Vagina (tissue), 2 donors: ENCODE results near the gene TMEM203. TPM values are rescaled to one million over a fixed set of nuclear protein-coding genes. Genes with fewer than 3 reads are reported as not detected.

Experiments
- DNase-seq, 2 donors: peaks; one replicate each; pipeline ENCODE4 v3.0.0-alpha.2; 2017; ENCODE audit errors: extremely low spot score in 2 of 2
- H3K27ac ChIP-seq: fragments of 200-600 bp; sonication (generic); one replicate; pipeline ENCODE4 v1.5.1; 2019
- H3K27me3 ChIP-seq: fragments of 200-600 bp; sonication (generic); one replicate; pipeline ENCODE4 v1.5.1; 2019
- H3K36me3 ChIP-seq, 2 donors: fragments of 200-600 bp; sonication (generic); one replicate each; pipeline ENCODE4 v1.5.1; 2017 to 2019
- H3K4me1 ChIP-seq: fragments of 200-600 bp; sonication (generic); one replicate; pipeline ENCODE4 v1.5.1; 2019
- H3K4me3 ChIP-seq, 2 donors: fragments of 200-600 bp; sonication (generic); 1 replicate in 1 of 2; 2 replicates in 1 of 2; pipeline ENCODE4 v1.5.1; 2016 to 2019
- H3K9me3 ChIP-seq: fragments of 200-600 bp; sonication (generic); one replicate; pipeline ENCODE4 v1.5.1; 2019
- POLR2A ChIP-seq, 2 donors: fragments of 450-650 bp; IDR thresholded peaks; one replicate each; pipeline ENCODE4 v1.6.1; 2017; ENCODE audit warnings: antibody characterized with exemption in 2 of 2, mild to moderate bottlenecking in 2 of 2, moderate library complexity in 2 of 2
- POLR2AphosphoS5 ChIP-seq, 2 donors: sonication (generic); formaldehyde crosslinking; IDR thresholded peaks; one replicate each; pipeline ENCODE4 v1.9.0; 2017; ENCODE audit warnings: antibody characterized with exemption in 2 of 2, mild to moderate bottlenecking in 2 of 2, low read depth in 1 of 2; ENCODE audit not compliant: insufficient read depth in 1 of 2
- intact Hi-C: fragments of 100-400 bp; cut with DNase I; formaldehyde crosslinking; loops from one replicate; pipeline ENCODE4 v1.15.1; 2023
- total RNA-seq: library from RNA; depleted of rRNA; stranded (reverse); fragments of >200 nt; gene quantifications from one replicate; pipeline ENCODE4 v1.2.3, GENCODE V29; 2016
- TF ChIP-seq, protein P1 (sequence below), 3 experiments: fragments of 450-650 bp in 2 of 3; fragments of 200-600 bp in 1 of 3; sonication (generic) in 1 of 3; IDR thresholded peaks; one replicate each; pipeline ENCODE4 v1.5.1; 2017 to 2019; ENCODE audit warnings: antibody characterized with exemption in 3 of 3, mild to moderate bottlenecking in 2 of 3, moderate library complexity in 2 of 3

The TMEM203 gene
- total RNA-seq: 24.6 TPM

DNA sequence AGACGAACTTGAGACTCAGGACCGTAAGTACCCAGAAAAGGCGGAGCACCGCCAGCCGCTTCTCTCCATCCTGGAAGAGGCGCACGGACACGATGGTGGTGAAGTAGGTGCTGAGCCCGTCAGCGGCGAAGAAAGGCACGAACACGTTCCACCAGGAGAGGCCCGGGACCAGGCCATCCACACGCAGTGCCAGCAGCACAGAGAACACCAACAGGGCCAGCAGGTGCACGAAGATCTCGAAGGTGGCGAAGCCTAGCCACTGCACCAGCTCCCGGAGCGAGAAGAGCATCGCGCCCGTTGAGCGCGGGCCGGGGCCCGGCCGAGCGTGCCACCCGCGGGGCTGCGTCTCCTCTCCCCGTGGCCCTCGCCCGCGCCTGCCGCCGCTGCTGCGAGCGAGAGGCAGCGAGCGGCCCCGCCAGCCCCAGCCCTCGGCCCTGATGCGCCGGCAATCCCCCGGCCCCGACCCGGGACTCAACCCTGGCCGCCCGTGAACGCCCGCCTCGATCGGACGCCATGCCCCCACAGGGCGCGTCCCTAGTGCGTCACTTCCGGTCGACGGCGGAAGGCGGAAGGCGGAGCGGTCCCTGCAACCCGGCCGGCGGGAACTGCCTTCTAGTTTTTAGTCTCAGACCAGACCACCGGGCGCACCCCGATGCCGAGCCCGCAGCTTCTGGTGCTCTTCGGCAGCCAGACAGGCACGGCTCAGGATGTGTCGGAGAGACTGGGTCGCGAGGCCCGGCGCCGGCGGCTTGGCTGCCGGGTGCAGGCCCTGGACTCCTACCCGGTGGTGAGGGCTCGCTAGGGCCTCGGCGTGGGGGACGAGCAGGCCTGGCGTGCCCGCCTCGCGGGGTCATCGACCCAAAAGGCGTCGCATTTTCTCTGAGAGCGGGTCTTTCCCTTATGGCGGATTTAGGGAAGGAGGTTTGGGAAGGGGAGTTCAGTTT is at the start of gene TMEM203, which contains the start of gene NDOR1:
Gene TMEM203 (minus strand): TSS at position 523 of the 944 bp plus-strand sequence. CDS start 234 bp downstream, at position 289.
Gene NDOR1 (plus strand): TSS at position 575 of the 944 bp plus-strand sequence. CDS start 78 bp downstream, at position 653.
- TF ChIP-seq, protein P1, sequence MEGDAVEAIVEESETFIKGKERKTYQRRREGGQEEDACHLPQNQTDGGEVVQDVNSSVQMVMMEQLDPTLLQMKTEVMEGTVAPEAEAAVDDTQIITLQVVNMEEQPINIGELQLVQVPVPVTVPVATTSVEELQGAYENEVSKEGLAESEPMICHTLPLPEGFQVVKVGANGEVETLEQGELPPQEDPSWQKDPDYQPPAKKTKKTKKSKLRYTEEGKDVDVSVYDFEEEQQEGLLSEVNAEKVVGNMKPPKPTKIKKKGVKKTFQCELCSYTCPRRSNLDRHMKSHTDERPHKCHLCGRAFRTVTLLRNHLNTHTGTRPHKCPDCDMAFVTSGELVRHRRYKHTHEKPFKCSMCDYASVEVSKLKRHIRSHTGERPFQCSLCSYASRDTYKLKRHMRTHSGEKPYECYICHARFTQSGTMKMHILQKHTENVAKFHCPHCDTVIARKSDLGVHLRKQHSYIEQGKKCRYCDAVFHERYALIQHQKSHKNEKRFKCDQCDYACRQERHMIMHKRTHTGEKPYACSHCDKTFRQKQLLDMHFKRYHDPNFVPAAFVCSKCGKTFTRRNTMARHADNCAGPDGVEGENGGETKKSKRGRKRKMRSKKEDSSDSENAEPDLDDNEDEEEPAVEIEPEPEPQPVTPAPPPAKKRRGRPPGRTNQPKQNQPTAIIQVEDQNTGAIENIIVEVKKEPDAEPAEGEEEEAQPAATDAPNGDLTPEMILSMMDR (IDR thresholded peaks at IDR 0.05): no peak
- TF ChIP-seq POLR2A (IDR thresholded peaks at IDR 0.05): peak in 1 of 2 donors; percentile 38
- TF ChIP-seq POLR2AphosphoS5 (IDR thresholded peaks at IDR 0.05; ENCODE audit: insufficient read depth in 1 of 2, low read depth in 1 of 2): peak; percentile 87 to 93
- peaks cover 54% of the 10 kb centered on the region for H3K4me1 ChIP-seq

DNA sequence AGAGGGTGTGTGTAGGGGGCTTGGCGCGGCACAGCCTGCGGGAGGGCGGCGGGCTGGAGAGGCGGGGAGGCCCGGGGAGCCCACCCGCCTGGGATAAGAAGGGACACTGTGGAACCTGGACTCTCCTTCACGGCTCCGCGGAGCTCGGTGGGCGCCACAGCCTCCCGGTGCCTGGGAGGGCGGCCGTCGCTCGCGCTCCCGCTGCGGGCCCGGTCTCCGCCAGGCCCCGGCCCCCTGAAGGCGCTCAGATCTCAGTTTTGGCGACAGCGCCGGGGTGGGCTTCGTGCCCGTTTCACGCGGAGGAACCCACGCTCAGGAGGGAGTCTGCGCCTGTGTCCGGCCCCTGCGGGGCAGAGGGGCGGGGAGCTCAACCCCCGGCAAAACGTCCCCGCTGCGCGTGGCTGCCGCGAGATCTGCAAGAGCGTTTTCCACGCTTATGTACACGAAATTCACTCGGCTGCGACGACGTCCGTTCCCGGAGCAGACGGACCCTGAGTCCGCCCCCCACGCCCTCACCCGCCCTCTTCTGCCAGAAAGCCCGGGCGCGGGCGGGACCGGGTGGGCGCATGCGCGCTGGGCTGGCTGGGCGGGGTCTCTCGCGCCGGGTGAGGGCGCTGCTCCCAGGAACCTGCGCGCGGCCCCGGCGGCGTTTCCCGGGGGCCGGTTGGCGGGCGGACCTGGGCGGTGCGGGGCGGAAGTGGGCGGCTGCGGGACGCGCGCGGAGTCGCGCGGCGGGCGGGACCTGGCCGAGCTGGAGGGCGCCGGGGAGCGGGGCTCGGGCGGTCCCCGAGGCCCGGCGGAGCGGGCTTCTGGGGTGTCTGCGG is 49.4 kb upstream of the TMEM203 start, which contains the start of gene NELFB:
Gene NELFB (plus strand): TSS at position 704 of the 824 bp plus-strand sequence.
- peak within 1 kb of the TSS; percentile 52 for H3K27ac ChIP-seq
- no peaks in the 10 kb centered on the region for H3K27me3 ChIP-seq
- H3K36me3 ChIP-seq: peaks cover 0 to 19% of the 10 kb centered on the region in 2 donors
- H3K4me3 ChIP-seq: peak within 1 kb of the TSS; percentile 78 to 88
- TF ChIP-seq POLR2AphosphoS5 (IDR thresholded peaks at IDR 0.05; ENCODE audit: insufficient read depth in 1 of 2, low read depth in 1 of 2) (peak in 1 of 2 donors; percentile 82), POLR2A (IDR thresholded peaks at IDR 0.05) (peak in 1 of 2 donors; percentile 36)
- TF ChIP-seq, protein P1 (IDR thresholded peaks at IDR 0.05): no peak
- no peak for DNase-seq
- intact Hi-C loops: no loop called here
- H3K4me1 ChIP-seq: peaks cover 27% of the 10 kb centered on the region
- no peaks in the 10 kb centered on the region for H3K9me3 ChIP-seq

More for the DNA sequence above, at the start of gene TMEM203, which contains the start of gene NDOR1:
- Histone ChIP-seq H3K9me3 (no peaks in the 10 kb centered on the region), H3K4me3 (peak within 1 kb of the TSS; percentile 76 to 96), H3K27ac (peak within 1 kb of the TSS; percentile 71), H3K36me3 (no peaks in the 10 kb centered on the region), H3K27me3 (no peaks in the 10 kb centered on the region)
- no peak for DNase-seq
- intact Hi-C loops: no loop called here

- Histone ChIP-seq H3K36me3 (peaks cover 0 to 14% of the 10 kb centered on the region in 2 donors), H3K4me3 (peak overlapping the region; percentile 78 to 88), H3K27ac (peak overlapping the region; percentile 25), H3K9me3 (no peaks in the 10 kb centered on the region), H3K4me1 (peaks cover 27% of the 10 kb centered on the region), H3K27me3 (no peaks in the 10 kb centered on the region)
- no peak for DNase-seq
- intact Hi-C loops: no loop called here
- TF ChIP-seq POLR2AphosphoS5 (IDR thresholded peaks at IDR 0.05; ENCODE audit: insufficient read depth in 1 of 2, low read depth in 1 of 2): no peak
These were observed 48.5 kb upstream of the TMEM203 start for GRCh38 chr9:137253717-137254623.

DNA sequence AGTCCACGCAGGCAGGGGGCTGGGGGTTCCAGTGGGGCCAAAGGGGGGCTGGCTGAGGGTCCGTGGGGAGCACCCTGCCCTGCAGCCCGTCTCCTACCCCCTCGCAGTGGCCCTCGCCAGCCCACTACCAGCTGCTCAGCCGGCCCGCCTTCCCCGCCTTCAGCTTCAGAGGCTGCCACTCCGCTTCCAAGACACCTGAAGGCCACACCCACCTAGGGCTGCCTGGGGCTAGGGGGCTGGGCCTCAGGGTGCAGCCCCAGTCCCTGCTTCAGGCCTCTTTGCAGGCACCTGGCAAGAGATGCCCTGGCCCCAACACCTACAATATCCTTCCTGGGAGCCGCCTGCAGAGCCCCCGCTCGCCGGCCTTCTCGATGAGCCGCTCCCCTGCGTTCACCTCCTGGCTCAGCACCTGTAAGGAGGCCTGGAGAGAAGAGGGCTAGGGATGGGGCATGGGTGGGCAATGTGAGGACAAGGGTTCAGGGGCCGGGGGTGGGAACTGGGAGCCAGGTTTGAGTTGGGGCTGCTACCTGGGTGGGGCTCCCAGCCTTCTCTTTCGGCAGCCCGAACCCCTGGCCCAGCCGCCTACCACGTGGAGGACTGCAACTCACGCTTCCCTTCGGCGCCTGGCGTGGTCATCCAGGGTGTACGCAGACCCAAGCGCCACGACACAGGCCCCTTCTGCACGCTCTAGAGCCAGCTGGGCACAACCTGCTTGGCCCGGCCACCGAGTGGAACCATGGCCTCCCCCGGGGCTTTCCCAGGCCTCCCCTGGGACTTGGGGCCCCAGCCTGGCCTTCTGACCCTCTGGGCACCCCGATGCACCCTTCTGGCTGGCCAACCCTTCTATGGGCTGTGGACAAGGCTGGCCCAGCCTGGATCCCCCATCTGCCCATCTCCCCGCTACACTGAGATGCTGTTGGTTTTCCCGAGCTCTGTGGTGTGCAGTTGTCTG is 47.4 kb upstream of the TMEM203 start:
- H3K27ac ChIP-seq: no peak overlapping the region
- H3K36me3 ChIP-seq: peaks cover 0 to 3% of the 10 kb centered on the region in 2 donors
- no peak for DNase-seq
- no peak for TF ChIP-seq POLR2AphosphoS5 (IDR thresholded peaks at IDR 0.05; ENCODE audit: insufficient read depth in 1 of 2, low read depth in 1 of 2)
- TF ChIP-seq, protein P1 (IDR thresholded peaks at IDR 0.05): no peak
- TF ChIP-seq POLR2A (IDR thresholded peaks at IDR 0.05): no peak
- H3K27me3 ChIP-seq: no peaks in the 10 kb centered on the region
- peaks cover 27% of the 10 kb centered on the region for H3K4me1 ChIP-seq
- H3K4me3 ChIP-seq: no peak overlapping the region
- intact Hi-C loops: no loop called here
- H3K9me3 ChIP-seq: no peaks in the 10 kb centered on the region
